Nephron progenitor cell (in vitro differentiated cells): Measurements from ENCODE around the gene TADA1.

Source experiments
- DNase-seq: peaks from one replicate; pipeline ENCODE4 v3.0.0; 2021
- H3K27ac Mint-ChIP-seq: 2 replicates; pipeline ENCODE4 v1.8.0; 2021; ENCODE audit warnings: mild to moderate bottlenecking, moderate library complexity, mixed read lengths
- H3K27me3 Mint-ChIP-seq: 2 replicates; pipeline ENCODE4 v1.8.0; 2021; ENCODE audit warnings: mild to moderate bottlenecking, low read depth, mixed read lengths; ENCODE audit not compliant: poor library complexity
- H3K36me3 Mint-ChIP-seq: 2 replicates; pipeline ENCODE4 v1.8.0; 2021; ENCODE audit warnings: low read depth, mixed read lengths
- H3K4me1 Mint-ChIP-seq: 2 replicates; pipeline ENCODE4 v1.8.0; 2021; ENCODE audit warnings: mixed read lengths
- H3K4me3 Mint-ChIP-seq: 2 replicates; pipeline ENCODE4 v1.8.0; 2021; ENCODE audit warnings: mild to moderate bottlenecking, moderate library complexity, mixed read lengths
- H3K9me3 Mint-ChIP-seq: 2 replicates; pipeline ENCODE4 v1.8.0; 2021; ENCODE audit warnings: mild to moderate bottlenecking, moderate library complexity, mixed read lengths
- CTCF ChIP-seq: fragments of 200-600 bp; sonication (generic); IDR thresholded peaks from 2 replicates; pipeline ENCODE4 v1.5.0; 2021; ENCODE audit warnings: antibody characterized with exemption

TADA1 gene

GRCh38 chr1:166858726-166859419 lies 17.2 kb downstream of the TADA1 start:
- H3K9me3 Mint-ChIP-seq = no peaks in the 10 kb centered on the region
- DNase-seq = no peak
- no peaks in the 10 kb centered on the region for H3K27me3 Mint-ChIP-seq
- peak overlapping the region; percentile 64 for H3K27ac Mint-ChIP-seq
- no peak for TF ChIP-seq CTCF
- peaks cover 66% of the 10 kb centered on the region for H3K36me3 Mint-ChIP-seq
- H3K4me3 Mint-ChIP-seq = no peak overlapping the region
- H3K4me1 Mint-ChIP-seq = peaks cover 6% of the 10 kb centered on the region

GRCh38 chr1:166857995-166858394 lies 18.1 kb downstream of the TADA1 start:
- DNase-seq = no peak
- Mint-ChIP-seq H3K9me3 (no peaks in the 10 kb centered on the region), H3K4me1 (peaks cover 6% of the 10 kb centered on the region), H3K4me3 (no peak overlapping the region), H3K36me3 (peaks cover 66% of the 10 kb centered on the region), H3K27ac (peak overlapping the region; percentile 85), H3K27me3 (no peaks in the 10 kb centered on the region)
- no peak for TF ChIP-seq CTCF

GRCh38 chr1:166855558-166855957 lies 20.5 kb downstream of the TADA1 start:
- no peak for TF ChIP-seq CTCF
- H3K27ac Mint-ChIP-seq = no peak overlapping the region
- H3K27me3 Mint-ChIP-seq = no peaks in the 10 kb centered on the region
- peaks cover 6% of the 10 kb centered on the region for H3K4me1 Mint-ChIP-seq
- H3K9me3 Mint-ChIP-seq = no peaks in the 10 kb centered on the region
- no peak overlapping the region for H3K4me3 Mint-ChIP-seq
- H3K36me3 Mint-ChIP-seq = peaks cover 67% of the 10 kb centered on the region
- DNase-seq = no peak

GRCh38 chr1:166852918-166853317 lies 23.1 kb downstream of the TADA1 start:
- H3K36me3 Mint-ChIP-seq = peaks cover 78% of the 10 kb centered on the region

GRCh38 chr1:166849135-166849534 lies 26.9 kb downstream of the TADA1 start:
- Mint-ChIP-seq H3K36me3 (peaks cover 92% of the 10 kb centered on the region), H3K4me1 (peaks cover 7% of the 10 kb centered on the region), H3K27ac (no peak overlapping the region), H3K4me3 (no peak overlapping the region), H3K9me3 (no peaks in the 10 kb centered on the region), H3K27me3 (no peaks in the 10 kb centered on the region)
- DNase-seq = no peak
- no peak for TF ChIP-seq CTCF

More at GRCh38 chr1:166852918-166853317, 23.1 kb downstream of the TADA1 start:
- no peaks in the 10 kb centered on the region for H3K4me1 Mint-ChIP-seq
- H3K27me3 Mint-ChIP-seq = no peaks in the 10 kb centered on the region
- no peak for DNase-seq
- H3K27ac Mint-ChIP-seq = no peak overlapping the region
- H3K4me3 Mint-ChIP-seq = no peak overlapping the region
- no peaks in the 10 kb centered on the region for H3K9me3 Mint-ChIP-seq
- no peak for TF ChIP-seq CTCF

GRCh38 chr1:166848193-166848592 lies 27.9 kb downstream of the TADA1 start:
- Mint-ChIP-seq H3K27ac (no peak overlapping the region), H3K36me3 (peaks cover 91% of the 10 kb centered on the region), H3K9me3 (no peaks in the 10 kb centered on the region), H3K4me3 (no peak overlapping the region), H3K4me1 (peaks cover 17% of the 10 kb centered on the region), H3K27me3 (no peaks in the 10 kb centered on the region)
- TF ChIP-seq CTCF = no peak
- DNase-seq = no peak
